Suppressor macrophage treated with lipopolysaccharide for 1 hour (primary cell): Measurements from ENCODE around the gene SOBP.

Experiments
- DNase-seq, 3 donors: peaks; one replicate each; pipeline ENCODE4 v3.0.0-alpha.2; 2020 to 2022

Gene SOBP

GRCh38 chr6:107642095-107642860, 152.4 kb downstream of the SOBP start:
- DNase-seq: peak in 2 of 3 donors; percentile 14 to 22

DNA sequence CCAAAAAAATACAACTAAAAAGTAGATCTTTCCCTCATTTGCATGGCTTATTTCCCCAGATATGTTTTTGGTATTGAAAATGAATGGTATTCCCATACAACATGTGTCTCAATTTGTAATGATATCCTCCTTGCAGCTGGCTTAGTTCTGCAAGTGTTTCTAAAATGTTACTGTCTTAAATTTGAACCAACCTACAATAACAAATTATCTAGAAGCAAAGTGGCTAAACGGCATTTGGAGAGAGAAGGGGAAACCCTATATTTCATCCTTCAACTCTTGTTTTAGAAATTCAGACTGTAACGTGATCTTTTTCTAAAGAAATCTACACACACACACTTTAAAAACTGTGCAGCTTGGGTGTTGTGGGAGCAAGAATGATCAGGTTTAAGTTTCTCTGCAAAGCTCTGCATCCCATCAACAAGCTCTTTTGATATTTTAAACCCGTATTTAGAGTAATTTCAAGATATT, 153.0 kb downstream of the SOBP start:
- DNase-seq: no peak

GRCh38 chr6:107644513-107644912, 154.6 kb downstream of the SOBP start:
- DNase-seq: no peak

DNA sequence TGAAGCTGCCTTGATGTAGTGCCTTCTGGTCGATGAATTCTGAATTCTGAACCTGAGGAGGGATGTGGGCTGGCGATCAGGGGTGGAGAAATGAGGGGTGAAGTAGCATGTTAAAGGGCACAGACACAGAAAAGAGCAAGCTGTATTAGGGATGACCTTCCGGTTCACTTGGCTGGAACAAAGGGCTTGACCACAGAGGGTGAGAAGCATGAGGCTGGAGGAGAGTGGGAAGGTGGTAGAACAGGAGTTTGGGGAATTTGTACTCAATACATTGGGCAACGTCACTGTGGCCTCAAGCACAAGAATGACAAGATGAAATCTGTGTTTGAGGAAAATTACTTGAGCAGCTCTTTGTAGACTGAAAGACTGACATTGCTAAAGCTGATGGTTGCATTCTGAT, 155.8 kb downstream of the SOBP start:
- DNase-seq: no peak

DNA sequence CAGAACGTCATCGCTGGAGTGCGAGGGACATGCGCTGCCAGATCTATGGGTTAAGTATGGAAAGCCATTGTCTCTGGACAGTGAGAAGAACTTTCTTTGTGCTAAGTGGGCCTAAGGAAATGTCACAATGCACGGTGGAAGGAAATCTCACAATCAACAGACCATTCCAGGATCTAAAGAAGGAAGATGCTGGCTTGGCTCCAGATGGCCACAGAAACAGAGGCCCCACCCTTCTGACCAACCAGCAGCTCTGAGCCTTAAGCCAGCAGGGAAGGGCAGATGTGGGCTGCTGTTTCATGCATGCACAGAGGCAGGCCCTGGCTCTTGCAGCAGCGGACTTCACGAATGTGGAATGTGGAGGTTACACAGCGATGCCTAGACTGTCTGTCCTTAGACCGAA, 156.3 kb downstream of the SOBP start:
- no peak for DNase-seq

DNA sequence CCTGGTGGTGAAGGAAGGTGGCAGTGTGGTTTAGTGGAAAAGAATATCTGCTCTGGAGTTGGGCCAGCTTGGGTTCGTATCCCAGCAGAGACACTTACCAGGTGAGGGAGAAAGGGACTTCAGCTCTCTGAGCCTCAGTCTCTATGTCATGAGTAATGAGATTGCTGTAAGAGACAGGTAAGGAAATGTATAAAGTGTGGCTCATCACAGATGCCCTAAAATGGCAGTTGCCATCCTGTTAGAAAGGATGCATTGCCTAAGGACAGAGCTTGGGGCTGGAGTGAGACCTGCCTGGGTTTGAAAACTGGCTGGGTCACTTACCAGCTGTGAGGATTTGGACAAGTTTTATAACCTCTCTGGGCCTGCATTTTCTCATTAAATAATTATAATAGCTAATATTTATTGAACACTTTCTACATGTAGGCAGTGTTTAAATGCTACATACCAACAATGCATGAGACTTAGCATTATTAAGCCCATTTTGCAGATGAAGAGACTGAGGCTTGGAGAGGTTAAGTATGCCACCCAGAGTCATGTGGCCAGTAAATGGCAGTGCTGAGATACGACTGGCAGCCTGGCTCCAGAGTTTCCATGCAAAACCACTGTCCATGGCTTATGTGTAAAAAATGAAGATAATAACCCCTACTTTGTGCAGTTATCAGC, 157.0 kb downstream of the SOBP start:
- no peak for DNase-seq

- no peak for DNase-seq
These were observed 157.6 kb downstream of the SOBP start for GRCh38 chr6:107647439-107647948.

DNA sequence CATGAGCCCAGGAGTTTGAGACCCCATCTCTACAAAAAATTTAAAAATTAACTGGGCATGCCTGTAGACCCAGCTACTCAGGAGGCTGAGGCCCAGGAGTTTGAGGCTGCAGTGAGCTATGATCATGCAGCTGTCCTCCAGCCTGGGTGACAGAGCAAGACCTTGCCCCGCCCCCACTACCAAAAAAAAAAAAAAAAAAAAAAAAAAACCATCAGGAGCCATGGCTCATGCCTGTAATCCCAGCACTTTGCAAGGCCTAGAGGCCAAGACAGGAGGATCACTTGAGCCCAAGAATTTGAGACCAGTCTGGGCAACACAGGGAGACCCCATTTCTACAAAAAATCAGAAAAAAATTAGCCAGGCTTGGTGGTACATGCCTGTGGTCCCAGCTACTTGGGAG, 159.1 kb downstream of the SOBP start:
- no peak for DNase-seq

GRCh38 chr6:107652526-107653182, 162.7 kb downstream of the SOBP start:
- DNase-seq: peak in 1 of 3 donors; percentile 26

DNA sequence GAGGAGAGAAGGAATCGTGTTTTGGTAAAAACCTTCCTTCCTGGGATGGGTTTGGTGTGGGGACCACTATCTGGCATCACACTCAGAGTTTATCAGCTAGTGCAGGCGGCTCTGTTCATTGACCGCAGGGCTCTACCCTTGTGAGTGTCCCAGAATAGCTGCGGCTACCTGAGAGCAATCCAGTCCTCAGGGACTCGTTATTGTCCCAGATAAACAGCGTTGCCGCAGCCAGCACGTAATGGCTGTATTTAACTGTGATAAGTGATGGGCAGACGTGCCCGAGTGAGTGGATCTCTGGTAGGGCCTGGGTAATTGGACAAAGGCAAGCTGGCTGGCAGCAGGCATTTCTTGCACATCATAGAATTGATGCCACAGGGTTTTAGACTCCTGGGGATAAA, 163.3 kb downstream of the SOBP start:
- no peak for DNase-seq

- no peak for DNase-seq
These were observed 164.0 kb downstream of the SOBP start for GRCh38 chr6:107653861-107654394.

DNA sequence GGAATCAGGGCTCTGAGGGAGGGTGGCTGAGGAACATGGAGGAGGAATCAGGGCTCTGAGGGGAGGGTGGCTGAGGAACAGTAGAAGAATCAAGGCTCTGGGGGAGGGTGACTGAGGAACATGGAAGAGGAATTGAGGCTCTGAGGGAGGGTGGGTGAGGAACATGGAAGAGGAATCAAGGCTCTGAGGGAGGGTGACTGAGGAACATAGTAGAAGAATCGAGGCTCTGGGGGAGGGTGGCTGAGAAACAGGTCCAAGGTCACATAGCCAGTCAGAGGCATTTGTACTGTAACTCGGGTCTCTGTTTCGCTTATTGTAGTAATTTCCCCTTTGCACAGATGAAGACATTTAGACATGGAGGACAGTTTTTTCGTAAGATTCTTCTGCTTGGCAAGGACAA, 164.8 kb downstream of the SOBP start:
- peak; percentile 47 to 62 (median 56) for DNase-seq

DNA sequence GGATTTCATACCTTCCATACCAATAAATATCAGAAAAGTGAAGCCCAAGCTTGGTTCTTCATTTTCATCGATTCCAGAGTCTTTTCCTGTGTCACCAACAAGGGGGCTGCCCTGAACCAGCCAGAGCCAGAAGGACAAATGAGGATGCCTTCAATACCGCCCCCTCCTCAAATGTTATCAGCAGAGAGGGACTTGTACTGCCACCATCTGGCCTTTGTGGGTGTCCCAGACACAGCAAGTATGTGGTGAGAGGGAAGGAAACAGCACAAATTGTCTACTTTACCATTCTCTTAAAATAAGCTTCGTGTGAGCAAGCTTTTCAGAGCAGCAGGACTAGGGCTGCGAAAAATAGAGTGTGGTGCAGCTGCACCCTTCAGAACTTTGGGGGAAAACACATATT, 165.3 kb downstream of the SOBP start:
- peak in 2 of 3 donors; percentile 17 to 28 for DNase-seq

DNA sequence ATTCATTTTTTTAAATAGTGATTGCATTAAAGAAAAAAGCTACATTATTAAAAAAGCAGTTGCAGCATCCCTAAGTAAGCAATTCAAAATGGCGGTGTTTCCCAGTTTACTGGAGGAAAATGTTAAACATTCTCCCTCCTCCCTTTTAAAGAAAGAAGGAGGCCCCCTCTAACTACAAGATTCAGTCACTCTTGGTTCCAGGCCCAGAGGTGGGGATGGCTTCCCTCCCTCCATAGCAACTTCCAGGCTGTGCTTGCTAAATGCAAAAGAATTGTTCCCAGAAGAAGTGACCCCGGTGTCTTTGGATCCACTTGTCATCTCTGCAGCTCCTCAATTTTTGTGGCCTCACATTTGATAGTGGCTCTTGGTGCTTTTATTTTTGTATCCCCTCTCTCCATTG, 165.9 kb downstream of the SOBP start:
- DNase-seq: no peak

DNA sequence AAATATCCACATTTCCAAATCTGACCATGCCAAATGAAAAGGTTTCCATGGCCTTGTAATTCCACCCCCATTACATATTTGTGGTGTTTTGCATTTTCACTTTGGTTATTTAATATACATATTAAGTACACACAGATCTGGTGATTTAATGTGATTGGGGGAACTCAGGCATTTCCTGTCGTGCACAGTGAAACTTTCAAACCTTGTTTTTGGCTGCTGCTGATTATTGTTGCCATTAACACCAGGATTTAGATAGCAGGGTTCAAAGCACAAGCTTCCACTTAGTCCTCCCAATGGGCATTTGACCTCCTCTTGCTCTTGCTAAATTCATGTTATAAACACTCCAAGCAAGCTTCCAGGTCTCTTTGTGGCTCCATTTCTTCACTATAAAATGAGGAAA, 166.5 kb downstream of the SOBP start:
- no peak for DNase-seq

DNA sequence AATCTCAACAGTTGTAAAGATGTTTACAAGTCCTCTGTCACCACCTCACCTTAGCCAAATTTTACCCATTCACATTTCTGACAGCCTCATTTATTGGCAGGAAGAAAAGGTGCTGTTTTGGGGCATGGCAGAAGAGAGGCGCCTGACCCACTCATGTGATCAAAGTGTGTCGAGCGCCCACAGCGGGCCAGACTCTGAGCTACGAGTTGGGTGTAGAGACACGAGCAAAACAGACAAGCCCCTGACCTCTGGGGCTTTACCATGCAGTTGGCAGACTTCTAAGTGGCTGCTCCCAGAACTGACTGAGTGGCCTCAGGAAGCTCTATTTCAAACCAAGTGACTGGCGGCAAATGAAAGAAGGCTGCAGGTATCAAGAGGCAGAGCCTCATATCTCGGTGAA, 167.0 kb downstream of the SOBP start:
- no peak for DNase-seq

DNA sequence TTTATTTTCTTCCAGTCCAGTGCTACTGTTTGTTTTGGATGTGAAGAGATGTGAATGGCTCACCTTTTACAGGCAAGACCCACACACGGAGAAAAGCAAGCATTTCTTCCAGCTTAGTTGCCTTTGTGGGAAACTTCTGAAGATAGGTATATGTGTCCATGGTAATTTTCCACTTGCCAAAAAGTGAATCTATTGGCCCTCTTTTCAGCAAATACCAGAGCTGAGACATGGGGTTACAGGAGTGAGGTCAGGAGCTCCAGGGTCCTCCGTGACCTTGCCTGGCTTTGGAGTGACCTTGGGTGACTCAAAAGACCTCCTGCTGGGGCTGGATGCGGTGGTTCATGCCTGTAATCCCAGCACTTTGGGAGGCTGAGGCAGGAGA, 167.4 kb downstream of the SOBP start:
- no peak for DNase-seq

DNA sequence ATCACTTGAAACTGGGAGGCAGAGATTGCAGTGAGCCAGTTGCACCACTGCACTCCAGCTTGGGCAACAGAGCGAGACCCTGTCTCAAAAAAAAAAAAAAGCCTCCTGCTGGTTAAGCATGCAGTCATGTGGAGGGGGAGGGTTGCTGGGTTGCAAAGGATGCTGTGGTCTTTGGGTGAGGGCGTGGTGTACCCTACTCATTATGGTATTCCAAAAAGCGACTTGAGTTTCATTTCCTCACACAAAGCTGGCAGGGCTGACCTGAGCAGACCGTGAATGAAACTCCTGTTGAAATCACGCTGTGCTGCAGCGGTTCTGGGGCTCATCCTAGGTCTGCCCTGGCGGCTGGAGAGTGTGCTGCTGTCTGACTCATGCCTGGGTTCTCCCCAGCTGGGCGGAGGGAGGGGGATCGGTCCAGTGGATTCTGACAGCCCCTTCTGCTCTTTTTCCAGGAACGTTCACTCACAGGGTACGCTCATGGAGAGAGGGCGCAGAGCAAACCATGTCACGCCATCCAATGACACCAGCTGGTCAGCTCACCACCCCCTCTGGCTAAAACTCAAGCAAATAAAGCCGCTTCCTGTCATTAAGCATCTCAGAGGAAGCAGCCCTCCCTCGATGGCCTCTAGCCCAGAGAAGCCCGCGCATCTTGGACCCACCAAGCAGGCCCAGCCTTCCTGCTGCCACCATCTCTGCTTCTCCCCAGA, 168.0 kb downstream of the SOBP start:
- peak; percentile 78 to 87 (median 79) for DNase-seq

GRCh38 chr6:107658920-107659865, 169.3 kb downstream of the SOBP start:
- DNase-seq: no peak

- DNase-seq: no peak
These were observed 170.9 kb downstream of the SOBP start for GRCh38 chr6:107660839-107661238.

GRCh38 chr6:107661291-107661690, 171.4 kb downstream of the SOBP start:
- DNase-seq: no peak

DNA sequence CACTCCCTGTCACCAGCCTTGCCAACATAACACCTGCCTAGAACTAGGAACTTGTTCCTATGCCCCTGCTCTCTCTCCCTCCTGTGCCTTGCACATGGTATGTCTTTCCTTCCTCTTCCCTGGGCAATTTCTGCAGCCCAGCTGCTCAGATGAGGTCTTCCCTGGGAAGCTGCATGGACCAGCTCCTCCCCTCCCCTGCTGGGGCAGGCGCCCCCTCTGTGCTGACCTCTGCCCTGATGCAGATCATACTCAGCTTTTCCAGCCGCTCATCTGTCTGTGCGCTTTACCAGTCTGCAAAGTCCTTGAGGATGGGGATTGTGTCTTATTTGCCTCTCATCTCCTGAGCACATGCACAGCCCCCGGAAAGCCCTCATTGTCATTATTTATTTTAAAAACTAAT, 172.4 kb downstream of the SOBP start:
- no peak for DNase-seq
